Left ventricle myocardium inferior (tissue), 1 donor: ENCODE data around the gene SLC25A21. TPM values are rescaled to one million over a fixed set of nuclear protein-coding genes. Genes with fewer than 3 reads are reported as not detected.

ENCODE experiments used
- DNase-seq: peaks from one replicate; pipeline ENCODE4 v3.0.0-alpha.2; 2020
- H3K27ac ChIP-seq: fragments of 200-600 bp; replicated peaks from 2 replicates; pipeline ENCODE4 v1.8.0; 2021
- H3K27me3 ChIP-seq: fragments of 200-600 bp; 2 replicates; pipeline ENCODE4 v1.8.0; 2021; ENCODE audit warnings: low read depth
- H3K36me3 ChIP-seq: fragments of 200-600 bp; 2 replicates; pipeline ENCODE4 v1.8.0; 2021
- H3K4me1 ChIP-seq: fragments of 200-600 bp; 2 replicates; pipeline ENCODE4 v1.8.0; 2021
- H3K4me3 ChIP-seq: fragments of 200-600 bp; 2 replicates; pipeline ENCODE4 v1.8.0; 2021; ENCODE audit warnings: mild to moderate bottlenecking, moderate library complexity
- H3K9me3 ChIP-seq: fragments of 200-600 bp; replicated peaks from 2 replicates; pipeline ENCODE4 v1.8.0; 2021
- intact Hi-C: fragments of 100-400 bp; cut with micrococcal nuclease; formaldehyde crosslinking; loops from one replicate; pipeline ENCODE4 v1.11.0; 2022
- total RNA-seq: library from RNA; stranded (reverse); fragmentation: NEBNext Ultra II Directional; extraction: Animal tissue kit (Norgen Biotek cat#: 25700); gene quantifications from one replicate; pipeline ENCODE4 v1.2.1, GENCODE V29; 2021
- TF ChIP-seq, protein P1 (sequence below): fragments of 200-600 bp; IDR thresholded peaks from 2 replicates; pipeline ENCODE4 v1.8.0; 2021; ENCODE audit warnings: antibody characterized with exemption, mild to moderate bottlenecking, borderline replicate concordance
- donor health status: DM: no; HTN: yes; CAD: no; lungs with severe emphysema.

SLC25A21 gene
- total RNA-seq, 1 donor from 2014 or later: 0.77 TPM

DNA sequence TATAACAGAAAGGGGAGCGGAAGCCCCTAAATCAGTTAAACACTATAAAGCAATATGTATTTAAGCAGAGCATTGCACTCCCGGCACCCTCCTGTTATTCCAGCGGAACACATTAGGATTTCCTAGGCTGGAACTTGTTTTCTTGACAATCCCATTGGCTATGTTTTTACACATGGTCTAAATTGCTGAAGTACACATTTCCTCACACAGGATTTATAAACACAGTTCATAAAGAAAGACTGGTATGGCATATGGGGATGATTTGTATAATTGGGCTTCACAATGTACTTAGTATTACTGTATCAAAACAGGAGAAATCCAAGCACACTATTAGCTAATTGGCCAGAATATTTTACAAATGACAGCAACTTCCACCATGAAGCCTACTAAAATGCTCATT is 487.5 kb downstream of the SLC25A21 start:
- no peak for DNase-seq
- Histone ChIP-seq H3K4me3 (no peak overlapping the region), H3K27ac (no peak overlapping the region), H3K36me3 (no peaks in the 10 kb centered on the region), H3K9me3 (no peaks in the 10 kb centered on the region), H3K4me1 (no peaks in the 10 kb centered on the region), H3K27me3 (peaks cover 22% of the 10 kb centered on the region)
- TF ChIP-seq, protein P1, sequence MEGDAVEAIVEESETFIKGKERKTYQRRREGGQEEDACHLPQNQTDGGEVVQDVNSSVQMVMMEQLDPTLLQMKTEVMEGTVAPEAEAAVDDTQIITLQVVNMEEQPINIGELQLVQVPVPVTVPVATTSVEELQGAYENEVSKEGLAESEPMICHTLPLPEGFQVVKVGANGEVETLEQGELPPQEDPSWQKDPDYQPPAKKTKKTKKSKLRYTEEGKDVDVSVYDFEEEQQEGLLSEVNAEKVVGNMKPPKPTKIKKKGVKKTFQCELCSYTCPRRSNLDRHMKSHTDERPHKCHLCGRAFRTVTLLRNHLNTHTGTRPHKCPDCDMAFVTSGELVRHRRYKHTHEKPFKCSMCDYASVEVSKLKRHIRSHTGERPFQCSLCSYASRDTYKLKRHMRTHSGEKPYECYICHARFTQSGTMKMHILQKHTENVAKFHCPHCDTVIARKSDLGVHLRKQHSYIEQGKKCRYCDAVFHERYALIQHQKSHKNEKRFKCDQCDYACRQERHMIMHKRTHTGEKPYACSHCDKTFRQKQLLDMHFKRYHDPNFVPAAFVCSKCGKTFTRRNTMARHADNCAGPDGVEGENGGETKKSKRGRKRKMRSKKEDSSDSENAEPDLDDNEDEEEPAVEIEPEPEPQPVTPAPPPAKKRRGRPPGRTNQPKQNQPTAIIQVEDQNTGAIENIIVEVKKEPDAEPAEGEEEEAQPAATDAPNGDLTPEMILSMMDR: no peak
- intact Hi-C loops: no loop called here

DNA sequence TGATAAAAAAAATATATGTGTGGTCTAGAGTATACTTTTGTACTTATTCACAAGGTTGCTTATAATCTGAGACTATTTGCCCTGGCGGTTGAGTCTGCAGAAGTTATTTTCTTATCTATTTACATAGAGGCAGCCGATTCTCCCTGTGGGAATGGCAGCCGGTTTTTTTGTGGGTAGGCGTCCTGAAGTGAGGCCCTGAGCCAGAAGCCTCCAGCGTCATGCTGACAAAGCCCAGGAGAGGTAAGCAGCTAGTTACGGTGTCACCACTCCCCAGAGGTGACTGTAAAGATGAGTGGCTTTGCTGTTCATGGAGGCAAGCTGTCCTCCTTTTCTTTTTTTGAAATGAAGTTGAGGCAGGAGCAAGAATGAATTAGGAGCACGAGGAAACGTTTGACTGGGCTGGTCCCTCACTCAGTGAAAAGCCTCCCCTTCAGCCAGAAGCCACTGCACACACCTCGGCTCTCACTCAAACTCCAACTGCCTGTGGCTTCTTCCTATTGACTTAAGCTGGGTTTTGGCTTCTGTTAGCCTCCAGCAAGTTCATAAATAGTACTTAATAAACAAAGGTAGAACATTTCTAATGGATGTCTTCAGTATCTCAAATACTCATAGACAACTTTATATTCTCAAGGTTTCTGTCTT is 489.2 kb downstream of the SLC25A21 start:
- TF ChIP-seq, protein P1: no peak
- intact Hi-C loops: no loop called here
- H3K9me3 ChIP-seq: no peaks in the 10 kb centered on the region

DNA sequence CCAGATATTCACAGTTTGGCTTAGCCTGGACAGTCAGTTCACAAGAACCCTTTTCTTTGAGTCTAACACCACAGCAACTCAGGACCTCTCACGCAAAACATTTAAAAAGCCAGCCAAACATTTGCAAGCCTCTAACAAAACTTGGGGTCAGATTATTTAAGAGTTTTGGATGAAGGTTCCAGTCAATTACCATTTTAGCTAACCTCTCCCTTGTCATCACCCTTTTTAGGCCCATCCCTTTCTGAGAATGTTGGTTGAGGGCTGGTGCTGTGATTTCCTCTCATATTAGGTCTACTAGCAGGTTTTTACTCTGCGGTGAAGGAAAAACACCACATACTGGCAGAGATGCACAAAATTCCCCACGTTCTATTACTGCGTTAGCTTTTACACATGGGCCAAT is 490.1 kb downstream of the SLC25A21 start:
- intact Hi-C loops: no loop called here
- Histone ChIP-seq H3K27me3 (peaks cover 38% of the 10 kb centered on the region), H3K4me1 (no peaks in the 10 kb centered on the region), H3K36me3 (no peaks in the 10 kb centered on the region), H3K9me3 (no peaks in the 10 kb centered on the region), H3K4me3 (no peak overlapping the region), H3K27ac (no peak overlapping the region)
- TF ChIP-seq, protein P1: no peak
- DNase-seq: no peak

More for the DNA sequence above, 489.2 kb downstream of the SLC25A21 start:
- no peak for DNase-seq
- Histone ChIP-seq H3K36me3 (no peaks in the 10 kb centered on the region), H3K27me3 (peaks cover 29% of the 10 kb centered on the region), H3K4me1 (no peaks in the 10 kb centered on the region), H3K4me3 (no peak overlapping the region), H3K27ac (no peak overlapping the region)

DNA sequence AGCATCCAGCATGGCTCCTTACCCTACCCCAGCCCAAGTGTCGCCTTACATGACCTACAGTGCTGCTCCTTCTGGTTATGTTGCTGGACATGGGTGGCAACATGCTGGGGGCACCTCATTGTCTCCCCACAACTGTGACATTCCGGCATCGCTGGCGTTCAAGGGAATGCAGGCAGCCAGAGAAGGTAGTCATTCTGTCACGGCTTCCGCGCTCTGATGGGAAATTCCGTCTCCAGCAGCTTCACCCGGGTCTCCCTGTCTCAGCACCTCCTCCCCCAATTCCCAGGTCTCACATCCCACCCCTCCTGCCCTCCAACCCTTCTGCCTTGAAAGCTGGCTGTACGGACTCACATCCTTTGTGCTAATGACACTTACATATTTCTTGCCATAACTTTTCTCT is 496.2 kb downstream of the SLC25A21 start:
- no peak for DNase-seq
- Histone ChIP-seq H3K27ac (no peak overlapping the region), H3K9me3 (no peaks in the 10 kb centered on the region), H3K4me3 (no peak overlapping the region), H3K4me1 (no peaks in the 10 kb centered on the region), H3K36me3 (no peaks in the 10 kb centered on the region), H3K27me3 (peaks cover 81% of the 10 kb centered on the region)
- TF ChIP-seq, protein P1: no peak
- intact Hi-C loops: no loop called here

DNA sequence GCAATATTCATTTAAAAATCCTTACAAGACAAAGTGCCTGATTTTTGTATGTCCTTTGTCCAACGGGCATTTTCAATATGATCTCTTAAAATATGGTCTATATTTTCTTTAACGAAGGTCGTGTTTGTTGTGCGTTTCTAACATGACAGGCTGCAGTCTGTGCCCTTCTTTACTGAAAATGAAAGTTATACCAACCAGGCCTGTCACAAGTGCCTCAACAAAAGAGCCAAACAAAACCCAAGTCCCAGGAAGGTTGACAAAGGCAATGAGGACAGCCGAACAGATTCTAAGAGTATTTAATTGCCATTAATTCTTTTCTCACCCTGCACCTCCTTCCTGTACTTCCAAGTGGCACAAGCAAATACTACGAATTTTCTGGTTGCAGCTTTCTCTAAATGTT is 496.8 kb downstream of the SLC25A21 start:
- intact Hi-C loops: no loop called here
- TF ChIP-seq, protein P1: no peak
- Histone ChIP-seq H3K4me3 (no peak overlapping the region), H3K36me3 (no peaks in the 10 kb centered on the region), H3K27me3 (peaks cover 87% of the 10 kb centered on the region), H3K27ac (no peak overlapping the region), H3K9me3 (no peaks in the 10 kb centered on the region), H3K4me1 (no peaks in the 10 kb centered on the region)
- DNase-seq: no peak
